ENCODE measurements around the gene NIT1.

The NIT1 gene

DNA sequence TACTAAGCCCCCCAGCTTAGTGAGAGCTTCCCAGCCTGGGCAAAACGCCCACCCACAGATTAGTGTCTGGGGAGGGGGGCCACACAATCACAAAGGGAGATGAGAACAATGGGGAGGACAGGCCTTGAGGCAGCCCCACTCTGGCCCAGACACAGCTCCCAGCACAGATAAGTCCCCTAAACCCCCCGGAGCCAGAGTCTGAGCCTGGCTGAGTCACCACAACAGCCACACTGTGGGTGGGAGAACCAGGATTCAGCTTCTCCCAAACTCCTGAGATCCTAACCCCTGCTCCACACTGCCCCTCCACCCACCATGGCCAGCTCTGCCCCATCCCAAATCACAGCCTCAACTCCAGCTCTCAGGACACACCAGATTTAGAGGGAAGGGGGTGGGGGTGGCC, 32.7 kb upstream of the NIT1 start:
- DNase-seq, result no peak

DNA sequence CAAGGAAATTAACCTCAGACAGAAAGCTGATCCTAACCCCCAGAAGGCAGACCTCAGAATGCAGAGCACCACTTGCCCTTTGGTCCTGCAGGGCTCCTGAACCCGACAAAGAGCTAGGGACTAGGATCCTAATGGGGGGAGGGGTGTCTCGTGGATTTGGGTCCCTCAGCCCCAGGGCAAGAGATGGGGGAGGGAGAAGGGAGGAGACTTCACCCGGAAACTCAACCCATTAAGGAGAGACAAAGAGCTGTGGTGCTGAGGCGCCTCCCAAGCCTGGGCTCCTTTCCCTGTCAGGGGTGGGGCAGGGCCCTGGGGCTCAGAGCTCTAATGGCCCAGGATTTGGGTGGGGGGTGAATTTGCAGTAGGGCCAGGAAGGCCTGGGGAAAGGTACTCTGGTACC, 31.4 kb upstream of the NIT1 start:
- DNase-seq, result no peak

- no peak for DNase-seq
Measured at GRCh38 chr1:161088587-161089110, 29.3 kb upstream of the NIT1 start.

- no peak for DNase-seq
Measured at GRCh38 chr1:161089251-161089924, 28.5 kb upstream of the NIT1 start, which contains the start of gene NECTIN4. NECTIN4 (minus strand) TSS chr1:161089558; CDS start chr1:161089296, 262 bp downstream.

- DNase-seq, result no peak
Measured at GRCh38 chr1:161089938-161090337, 28.0 kb upstream of the NIT1 start.

DNA sequence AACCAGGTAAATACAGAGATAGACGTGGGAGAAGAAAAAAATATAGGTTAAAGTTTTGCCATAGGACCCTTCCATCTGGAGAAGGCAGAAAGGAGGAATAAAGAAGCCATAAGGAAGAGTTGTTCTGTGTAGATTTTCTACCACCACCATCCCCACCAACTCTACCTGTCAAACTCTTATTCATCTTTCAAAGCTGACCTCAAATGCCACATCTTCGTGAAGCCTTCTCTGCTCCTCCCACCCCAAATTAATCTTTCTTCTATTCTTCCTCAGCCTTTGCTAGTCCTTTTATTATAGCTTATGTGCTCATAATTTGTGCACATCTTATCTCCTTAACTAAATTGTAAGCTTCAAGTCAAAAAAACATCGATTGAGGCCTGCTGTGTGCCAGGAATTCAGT, 27.3 kb upstream of the NIT1 start:
- DNase-seq, result no peak

GRCh38 chr1:161091093-161091492, 26.8 kb upstream of the NIT1 start:
- DNase-seq, result no peak

- DNase-seq, result no peak
Measured at GRCh38 chr1:161091796-161092507, 26.0 kb upstream of the NIT1 start.

DNA sequence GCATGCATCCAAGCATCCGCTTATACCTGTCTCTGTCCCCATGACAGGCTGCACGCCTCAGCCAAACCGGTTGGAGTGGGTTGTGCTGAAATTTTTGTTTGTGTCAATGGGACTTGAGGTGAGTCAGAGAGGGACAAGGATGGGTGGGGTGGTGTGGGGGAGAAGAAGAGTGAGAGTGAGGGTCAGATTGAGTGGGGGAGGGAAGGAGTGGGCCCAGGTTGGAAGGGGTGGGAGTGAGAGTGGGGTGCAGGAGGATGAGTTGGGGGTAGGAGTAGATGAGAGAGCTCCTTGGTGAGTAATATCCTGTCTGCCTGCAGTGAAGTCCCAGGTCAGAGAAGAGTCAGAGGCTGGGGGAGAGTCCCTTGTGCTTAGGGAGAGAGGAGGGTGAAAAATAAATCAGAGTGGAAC, 25.3 kb upstream of the NIT1 start:
- no peak for DNase-seq

- no peak for DNase-seq
Measured at GRCh38 chr1:161094481-161094880, 23.4 kb upstream of the NIT1 start.

DNA sequence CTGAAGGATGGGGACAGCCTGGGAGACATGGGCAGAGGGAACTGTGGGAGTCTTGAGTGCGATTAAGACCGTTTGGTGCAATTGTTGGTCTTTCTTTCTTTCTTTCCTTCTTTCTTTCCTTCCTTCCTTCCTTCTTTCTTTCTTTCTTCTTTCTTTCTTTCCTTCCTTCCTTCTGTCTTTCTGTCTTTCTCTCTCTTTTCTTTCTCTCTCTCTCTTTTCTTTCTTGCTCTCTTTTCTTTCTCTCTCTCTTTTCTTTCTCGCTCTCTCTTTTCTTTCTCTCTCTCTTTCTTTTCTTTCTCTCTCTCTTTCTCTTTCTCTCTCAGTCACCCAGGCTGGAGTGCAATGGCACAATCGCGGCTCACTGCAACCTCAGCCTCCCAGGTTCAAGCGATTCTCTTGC, 22.7 kb upstream of the NIT1 start:
- no peak for DNase-seq

DNA sequence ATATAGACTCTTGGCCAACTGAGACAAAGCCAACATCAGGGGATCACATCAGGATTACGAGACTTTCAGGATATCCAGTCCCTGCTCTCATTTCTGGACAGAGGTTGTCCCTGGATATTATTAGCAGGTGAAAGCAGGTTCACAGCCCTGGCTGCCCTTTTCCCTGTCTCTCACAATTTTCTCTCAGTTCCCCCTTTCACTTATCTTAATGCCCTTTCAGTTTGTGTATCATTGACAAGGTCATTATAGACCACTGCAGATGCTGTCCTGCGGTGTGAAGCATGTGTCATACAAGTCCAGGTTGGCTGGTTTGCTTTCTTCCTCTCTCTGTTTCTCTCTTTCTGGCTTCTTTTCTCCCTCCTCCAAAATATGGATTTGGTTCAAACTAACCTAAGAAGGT, 21.9 kb upstream of the NIT1 start:
- DNase-seq, result no peak

DNA sequence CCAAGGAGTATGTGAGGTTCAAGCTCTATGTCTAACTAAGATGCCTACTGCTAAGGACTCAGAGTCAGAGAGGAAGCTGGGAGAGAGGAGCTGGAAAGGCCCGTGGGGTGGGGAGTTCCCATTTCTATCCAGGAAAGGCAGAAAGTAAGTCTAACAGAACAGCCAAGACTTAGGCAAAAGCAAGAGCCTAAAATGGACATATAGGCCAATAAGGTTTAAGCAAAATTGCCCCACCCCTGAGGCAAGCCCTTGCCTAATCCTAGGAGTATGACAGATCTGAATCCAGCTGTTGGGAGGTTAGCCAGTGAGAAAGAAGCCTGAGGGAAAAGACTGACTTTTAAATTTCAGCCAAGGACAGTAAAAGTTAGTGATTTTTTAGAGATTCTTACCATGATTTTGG, 21.4 kb upstream of the NIT1 start:
- DNase-seq, result peak; percentile 71

GRCh38 chr1:161098210-161099068, 19.5 kb upstream of the NIT1 start, which contains the start of gene KLHDC9:
KLHDC9 (plus strand) TSS chr1:161098361; CDS start chr1:161098536, 175 bp downstream.
- peak; percentile 82 for DNase-seq

DNA sequence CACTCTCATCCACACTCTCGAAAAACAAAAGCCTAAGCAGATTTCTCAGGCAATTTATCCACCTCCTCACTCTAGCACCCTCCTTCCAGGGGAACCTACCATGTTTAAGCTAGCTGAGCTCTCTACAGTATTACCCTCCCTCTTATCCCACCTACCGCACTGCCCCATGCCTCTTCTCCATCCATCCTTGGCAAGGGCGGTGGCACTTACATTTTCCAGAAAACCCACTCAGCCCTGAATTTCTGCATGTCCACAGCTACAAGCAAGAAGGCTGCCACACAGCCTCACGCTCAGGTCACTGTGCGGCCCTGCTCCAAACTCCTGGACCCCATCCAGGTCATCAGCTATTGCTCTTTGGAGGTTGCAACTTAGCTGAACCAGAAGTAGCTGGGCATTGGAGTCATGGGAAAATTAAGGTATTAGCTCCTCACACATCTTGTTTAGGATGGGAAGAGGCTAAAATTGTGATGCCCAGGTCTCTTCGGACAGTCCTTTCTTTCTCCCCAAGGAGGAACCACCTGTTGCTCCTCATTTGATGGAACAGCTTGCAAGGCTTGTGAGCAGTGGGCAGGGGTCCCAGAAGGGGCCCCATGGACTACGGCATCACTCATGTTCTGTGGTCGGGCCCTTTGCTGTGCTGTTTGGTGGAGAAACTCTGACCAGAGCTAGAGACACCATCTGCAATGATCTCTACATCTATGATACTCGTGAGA, 18.7 kb upstream of the NIT1 start:
- no peak for DNase-seq

GRCh38 chr1:161100556-161100955, 17.3 kb upstream of the NIT1 start:
- DNase-seq, result no peak

GRCh38 chr1:161106431-161106830, 11.5 kb upstream of the NIT1 start:
- DNase-seq, result no peak

DNA sequence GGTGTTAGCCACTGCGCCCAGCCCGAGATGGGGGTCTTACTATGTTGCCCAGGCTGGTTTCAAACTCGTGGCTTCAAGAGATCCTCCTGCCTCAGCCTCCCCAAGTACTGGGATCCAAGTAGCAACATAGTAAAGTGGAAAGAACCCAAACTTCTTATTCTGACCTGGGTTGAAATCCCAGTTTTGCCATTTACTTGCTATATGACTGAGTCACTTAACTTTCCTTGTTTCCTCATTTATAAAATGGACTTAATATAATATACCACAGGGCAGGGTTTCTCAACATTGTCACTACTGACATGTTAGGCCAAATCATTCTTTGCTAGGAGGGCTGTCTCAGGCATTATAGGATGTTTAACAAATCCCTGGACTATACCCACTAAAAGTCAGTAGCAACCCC, 6.8 kb upstream of the NIT1 start:
- no peak for DNase-seq

DNA sequence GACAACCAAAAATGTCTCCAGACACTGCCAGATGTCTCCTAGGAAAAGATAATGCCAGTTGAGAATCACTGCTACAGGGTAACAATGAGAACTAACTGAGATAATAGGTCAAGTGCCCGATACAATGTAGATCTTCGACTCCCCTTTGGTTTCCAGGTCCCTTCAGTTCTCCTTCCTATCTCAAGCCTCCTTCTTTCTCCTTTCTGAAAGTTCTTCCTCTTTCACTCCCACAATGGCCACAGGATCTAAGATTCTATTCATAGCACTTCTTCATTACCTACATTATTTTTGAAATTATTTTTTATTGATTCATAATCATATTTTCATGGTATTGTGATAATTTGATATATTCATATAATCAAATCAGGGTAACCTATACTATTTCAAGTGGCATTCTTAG, 6.4 kb upstream of the NIT1 start:
- DNase-seq, result no peak

DNA sequence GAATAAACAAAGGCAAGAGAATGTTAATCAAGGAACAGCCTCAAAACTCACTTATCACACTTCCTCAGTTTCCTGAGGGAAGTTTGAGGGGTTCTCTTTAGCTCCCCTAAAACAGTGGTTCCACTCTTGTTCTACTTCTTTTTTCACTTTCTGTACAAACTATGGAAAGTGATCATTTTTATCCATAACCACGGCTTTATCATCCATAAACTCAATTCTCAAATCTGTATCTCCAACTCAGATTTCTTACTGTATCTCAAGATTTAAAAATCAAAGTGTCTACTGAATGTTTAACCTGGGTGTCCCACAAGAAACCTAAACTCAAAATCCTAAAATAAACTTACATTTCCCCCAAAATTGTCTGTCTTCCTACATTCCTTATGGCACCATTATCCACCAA, 4.0 kb upstream of the NIT1 start:
- no peak for DNase-seq

DNA sequence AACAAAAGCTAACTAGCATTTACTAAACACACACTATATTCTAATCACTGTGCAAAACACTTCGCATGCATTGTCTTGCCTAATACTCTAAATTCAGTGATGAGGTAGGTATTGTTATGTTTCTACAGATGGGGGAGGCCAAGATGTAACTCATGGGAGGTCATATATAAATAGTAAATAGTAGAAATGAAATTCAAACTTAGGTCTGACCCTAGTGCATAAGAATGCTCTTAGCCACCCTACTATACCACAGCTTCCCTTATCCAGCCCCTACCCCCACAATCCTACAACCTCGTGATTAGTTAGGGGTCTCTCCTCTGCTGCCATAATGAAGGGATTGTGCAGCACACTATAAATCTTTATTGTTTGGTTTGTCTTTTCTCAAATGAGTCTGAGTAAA, 3.3 kb upstream of the NIT1 start:
- no peak for DNase-seq

GRCh38 chr1:161115132-161115711, 2.7 kb upstream of the NIT1 start:
- DNase-seq, result no peak

Data from femur (tissue), 1 donor.